ENCODE data around the gene MED23.

DNA sequence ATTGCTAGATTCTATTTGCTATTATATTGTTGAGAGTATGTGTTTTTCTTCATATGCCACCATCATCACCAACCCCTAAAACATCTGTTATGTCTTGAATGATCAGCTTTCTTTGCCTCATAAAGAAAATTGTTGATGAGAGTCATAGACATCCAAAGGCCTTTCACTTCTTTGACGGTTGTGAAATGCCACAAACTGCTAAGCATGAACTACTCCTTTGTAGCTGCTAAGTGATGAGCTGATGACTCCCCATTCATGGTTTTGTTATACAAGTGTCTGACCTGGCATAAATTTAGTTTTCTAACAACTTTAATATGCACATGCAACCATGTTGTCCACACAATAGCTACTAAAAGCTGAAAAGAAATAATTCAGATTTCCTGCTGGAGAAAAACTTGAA is 684 bp upstream of the MED23 start:
- TF ChIP-seq, protein P1, sequence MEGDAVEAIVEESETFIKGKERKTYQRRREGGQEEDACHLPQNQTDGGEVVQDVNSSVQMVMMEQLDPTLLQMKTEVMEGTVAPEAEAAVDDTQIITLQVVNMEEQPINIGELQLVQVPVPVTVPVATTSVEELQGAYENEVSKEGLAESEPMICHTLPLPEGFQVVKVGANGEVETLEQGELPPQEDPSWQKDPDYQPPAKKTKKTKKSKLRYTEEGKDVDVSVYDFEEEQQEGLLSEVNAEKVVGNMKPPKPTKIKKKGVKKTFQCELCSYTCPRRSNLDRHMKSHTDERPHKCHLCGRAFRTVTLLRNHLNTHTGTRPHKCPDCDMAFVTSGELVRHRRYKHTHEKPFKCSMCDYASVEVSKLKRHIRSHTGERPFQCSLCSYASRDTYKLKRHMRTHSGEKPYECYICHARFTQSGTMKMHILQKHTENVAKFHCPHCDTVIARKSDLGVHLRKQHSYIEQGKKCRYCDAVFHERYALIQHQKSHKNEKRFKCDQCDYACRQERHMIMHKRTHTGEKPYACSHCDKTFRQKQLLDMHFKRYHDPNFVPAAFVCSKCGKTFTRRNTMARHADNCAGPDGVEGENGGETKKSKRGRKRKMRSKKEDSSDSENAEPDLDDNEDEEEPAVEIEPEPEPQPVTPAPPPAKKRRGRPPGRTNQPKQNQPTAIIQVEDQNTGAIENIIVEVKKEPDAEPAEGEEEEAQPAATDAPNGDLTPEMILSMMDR (conservative IDR thresholded peaks at IDR 0.05; ENCODE audit: low read length) = no peak
- no peak for TF ChIP-seq EZH2phosphoT487 (IDR thresholded peaks at IDR 0.05; ENCODE audit: borderline replicate concordance)

Data from Loucy (cell line).